Psoas muscle (tissue), 8 donors: ENCODE results near the gene BRD3. TPM values are rescaled to one million over a fixed set of nuclear protein-coding genes. Genes with fewer than 3 reads are reported as not detected.

Experiments
- ATAC-seq, 4 donors: fragments of 200-7000 bp; cut with Tn5 transposase; one replicate each; pipeline ENCODE4 v1.9.1; 2020; ENCODE audit warnings: moderate library complexity in 3 of 4, mild to moderate bottlenecking in 2 of 4
- DNase-seq, 2 donors: peaks; one replicate each; pipeline ENCODE4 v3.0.0-alpha.2; 2020
- H3K27ac ChIP-seq: fragments of 200-600 bp; one replicate; pipeline ENCODE4 v1.8.0; 2022
- H3K27me3 ChIP-seq, 3 donors: fragments of 200-600 bp in 1 of 3; one replicate each; pipeline versions ENCODE4 v1.6.1 to v1.8.0; 2013 to 2022; ENCODE audit warnings: low read length in 2 of 3, mild to moderate bottlenecking in 2 of 3, moderate library complexity in 1 of 3; ENCODE audit not compliant: insufficient read depth in 3 of 3
- H3K36me3 ChIP-seq, 2 donors: fragments of 200-600 bp in 1 of 2; one replicate each; pipeline versions ENCODE4 v1.6.1 to v1.8.0; 2013 to 2022; ENCODE audit warnings: low read depth in 1 of 2, mild to moderate bottlenecking in 1 of 2, moderate library complexity in 1 of 2; ENCODE audit not compliant: insufficient read depth in 1 of 2
- H3K4me1 ChIP-seq: fragments of 200-600 bp; one replicate; pipeline ENCODE4 v1.8.0; 2022
- H3K4me3 ChIP-seq: fragments of 200-600 bp; one replicate; pipeline ENCODE4 v1.8.0; 2022; ENCODE audit warnings: mild to moderate bottlenecking
- H3K9me3 ChIP-seq: fragments of 200-600 bp; one replicate; pipeline ENCODE4 v1.8.0; 2022
- WGBS, 3 donors: extraction: QIAGEN DNeasy Blood & Tissue Kit; methylation state at CpG; one replicate each; pipeline versions ENCODE4 v1.1.6 to v1.1.7; 2013; 5-methylcytosine and 5-hydroxymethylcytosine counted together
- intact Hi-C, 2 donors: fragments of 100-400 bp; cut with DNase I; formaldehyde crosslinking; loops; one replicate each; pipeline versions ENCODE4 v1.11.0 to v1.14.2; 2022
- polyA plus RNA-seq, 3 donors: library from polyadenylated mRNA; stranded (reverse); fragments of 200-250 nt; gene quantifications; one replicate each; pipeline ENCODE4 v1.2.3, GENCODE V29; 2013
- total RNA-seq, 4 donors: library from RNA; stranded (reverse); fragmentation: NEBNext Ultra II Directional in 2 of 4; extraction: Animal tissue kit (Norgen Biotek cat#: 25700) in 2 of 4; gene quantifications; one replicate each; pipeline versions ENCODE4 v1.2.1 to v1.2.4, GENCODE V29; 2021 to 2023
- TF ChIP-seq, protein P1 (sequence below): fragments of 200-600 bp; IDR thresholded peaks from one replicate; pipeline ENCODE4 v1.8.0; 2022; ENCODE audit warnings: antibody characterized with exemption
- donor health status: healthy with polysubstance abuse.
- donor health status: DM: no; HTN: no; CAD: no; lungs with moderate emphysema.
- donor health status: Bipolar disorder and iron deficiency.
- donor health status: healthy.
- donor health status: DM: yes; HTN: yes; CAD: no.
- donor health status: DM: no; HTN: no; CAD: no.
- donor health status: DM: no; HTN: no; CAD: no.
- donor health status: DM: yes; HTN: yes; CAD: no.

BRD3 gene
- total and polyA plus RNA-seq, 7 donors, result 7.5 to 28.2 (median 21.7) TPM

DNA sequence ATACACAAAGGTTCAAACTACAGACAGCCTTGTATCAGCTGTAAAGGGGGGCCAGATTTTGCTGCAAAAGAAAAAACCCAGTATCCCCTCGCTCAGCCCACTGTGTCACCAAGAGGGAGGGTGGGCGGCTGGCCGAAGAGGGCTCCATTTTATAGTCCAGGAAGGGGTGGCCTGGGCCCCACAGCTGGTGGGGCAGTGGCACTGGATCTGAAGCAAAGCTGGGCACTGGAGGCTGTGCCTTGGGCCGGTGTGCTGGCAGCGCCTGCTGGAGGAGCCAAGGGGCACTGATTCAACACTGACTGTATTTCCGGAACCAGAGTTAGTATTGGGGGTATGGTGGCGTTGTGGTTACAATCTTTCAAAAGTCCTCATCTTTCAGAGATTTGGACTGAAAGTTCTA is 9.1 kb downstream of the BRD3 start:
- H3K36me3 ChIP-seq, result no peaks in the 10 kb centered on the region
- intact Hi-C loops, result no loop called here
- H3K4me1 ChIP-seq, result peaks cover 96% of the 10 kb centered on the region
- TF ChIP-seq, protein P1, sequence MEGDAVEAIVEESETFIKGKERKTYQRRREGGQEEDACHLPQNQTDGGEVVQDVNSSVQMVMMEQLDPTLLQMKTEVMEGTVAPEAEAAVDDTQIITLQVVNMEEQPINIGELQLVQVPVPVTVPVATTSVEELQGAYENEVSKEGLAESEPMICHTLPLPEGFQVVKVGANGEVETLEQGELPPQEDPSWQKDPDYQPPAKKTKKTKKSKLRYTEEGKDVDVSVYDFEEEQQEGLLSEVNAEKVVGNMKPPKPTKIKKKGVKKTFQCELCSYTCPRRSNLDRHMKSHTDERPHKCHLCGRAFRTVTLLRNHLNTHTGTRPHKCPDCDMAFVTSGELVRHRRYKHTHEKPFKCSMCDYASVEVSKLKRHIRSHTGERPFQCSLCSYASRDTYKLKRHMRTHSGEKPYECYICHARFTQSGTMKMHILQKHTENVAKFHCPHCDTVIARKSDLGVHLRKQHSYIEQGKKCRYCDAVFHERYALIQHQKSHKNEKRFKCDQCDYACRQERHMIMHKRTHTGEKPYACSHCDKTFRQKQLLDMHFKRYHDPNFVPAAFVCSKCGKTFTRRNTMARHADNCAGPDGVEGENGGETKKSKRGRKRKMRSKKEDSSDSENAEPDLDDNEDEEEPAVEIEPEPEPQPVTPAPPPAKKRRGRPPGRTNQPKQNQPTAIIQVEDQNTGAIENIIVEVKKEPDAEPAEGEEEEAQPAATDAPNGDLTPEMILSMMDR, result peak; percentile 10
- no peaks in the 10 kb centered on the region for H3K27me3 ChIP-seq
- no peaks in the 10 kb centered on the region for H3K9me3 ChIP-seq
- WGBS, 3 donors, result 36 to 55% (median 45%) methylated on average over 7 of the region's 7 CpGs
- DNase-seq (peak in 1 of 2 donors; percentile 55), ATAC-seq (peak in 1 of 4 donors; percentile 17)
- no peak overlapping the region for H3K27ac ChIP-seq
- H3K4me3 ChIP-seq, result no peak overlapping the region

DNA sequence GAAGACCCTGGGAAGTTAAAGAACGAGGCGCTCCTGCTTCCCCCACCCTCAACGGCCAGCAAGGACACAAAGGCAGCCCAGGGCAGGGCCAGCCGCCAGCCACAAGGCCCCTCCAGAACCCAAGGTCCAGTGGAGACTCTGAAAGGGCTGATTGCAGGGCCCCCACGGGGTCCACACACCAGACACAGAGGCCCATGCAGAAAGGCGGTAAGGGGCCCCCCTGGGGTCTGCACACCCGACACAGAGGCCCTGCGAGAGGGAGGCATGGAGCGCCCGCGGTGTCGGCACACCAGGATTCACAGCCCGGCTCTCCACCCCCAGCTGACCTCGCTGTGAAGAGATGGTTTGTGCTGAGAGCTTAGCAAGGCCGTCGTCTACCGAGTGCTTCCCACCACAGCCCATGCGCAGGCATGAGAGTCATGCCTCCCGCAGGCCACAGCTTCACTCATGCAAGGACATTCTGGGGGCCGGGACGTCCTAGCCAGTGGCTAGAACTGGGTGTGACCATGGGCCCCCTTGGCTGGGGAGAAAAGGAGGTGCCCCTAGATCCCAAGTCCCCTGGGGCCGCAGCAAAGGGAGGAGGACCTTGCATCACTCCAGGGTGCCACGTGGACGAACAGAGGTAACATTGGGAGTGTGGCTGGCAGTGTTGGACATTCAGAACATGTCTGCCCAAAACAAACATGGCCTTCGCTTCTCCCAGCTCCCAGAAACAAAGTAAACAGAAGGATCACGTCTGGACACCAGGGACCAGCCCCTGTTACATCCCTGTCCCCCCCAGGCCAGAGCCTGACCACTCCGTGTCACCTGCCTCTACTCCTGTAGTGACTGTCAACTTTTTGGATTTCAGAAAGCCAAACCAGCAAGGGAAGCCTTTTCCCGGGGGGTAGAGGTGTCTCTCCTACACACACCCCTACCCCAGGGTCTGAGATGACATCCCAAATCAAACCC is 9.8 kb downstream of the BRD3 start:
- TF ChIP-seq, protein P1, result no peak
- Histone ChIP-seq H3K36me3 (peaks cover 0 to 3% of the 10 kb centered on the region in 2 donors), H3K4me3 (no peak overlapping the region), H3K27me3 (no peaks in the 10 kb centered on the region), H3K9me3 (no peaks in the 10 kb centered on the region), H3K4me1 (peaks cover 94% of the 10 kb centered on the region), H3K27ac (no peak overlapping the region)
- 72 to 80% (median 72%) methylated on average over 28 of the region's 28 CpGs for WGBS, 3 donors
- no peak for ATAC-seq
- peak in 1 of 2 donors; percentile 51 for DNase-seq
- intact Hi-C loops, result no loop called here

DNA sequence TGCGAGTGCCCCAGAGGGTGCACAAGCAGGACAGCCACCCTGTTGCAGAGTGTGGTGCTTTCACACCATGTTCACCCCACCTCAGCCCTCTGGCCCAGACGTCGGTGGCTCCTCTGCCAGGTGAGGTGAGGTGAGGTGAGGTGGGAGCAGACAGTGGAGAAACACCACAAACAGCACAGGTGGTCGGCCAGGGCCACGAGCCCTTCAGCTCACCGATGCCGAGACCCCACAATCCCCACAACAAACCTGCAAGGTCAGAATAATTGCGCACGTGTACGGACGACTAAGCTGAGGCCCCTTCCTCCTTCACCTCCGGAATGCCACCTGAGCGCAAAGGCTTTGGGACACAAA is 10.5 kb downstream of the BRD3 start:
- Histone ChIP-seq H3K9me3 (no peaks in the 10 kb centered on the region), H3K4me1 (peaks cover 86% of the 10 kb centered on the region), H3K36me3 (peaks cover 0 to 10% of the 10 kb centered on the region in 2 donors), H3K4me3 (no peak overlapping the region), H3K27me3 (no peaks in the 10 kb centered on the region), H3K27ac (peak overlapping the region; percentile 72)
- TF ChIP-seq, protein P1, result no peak
- intact Hi-C loops, result no loop called here
- WGBS, 3 donors, result 79 to 85% (median 81%) methylated on average over 13 of the region's 13 CpGs
- DNase-seq (peak in 1 of 2 donors; percentile 44), ATAC-seq (no peak)

DNA sequence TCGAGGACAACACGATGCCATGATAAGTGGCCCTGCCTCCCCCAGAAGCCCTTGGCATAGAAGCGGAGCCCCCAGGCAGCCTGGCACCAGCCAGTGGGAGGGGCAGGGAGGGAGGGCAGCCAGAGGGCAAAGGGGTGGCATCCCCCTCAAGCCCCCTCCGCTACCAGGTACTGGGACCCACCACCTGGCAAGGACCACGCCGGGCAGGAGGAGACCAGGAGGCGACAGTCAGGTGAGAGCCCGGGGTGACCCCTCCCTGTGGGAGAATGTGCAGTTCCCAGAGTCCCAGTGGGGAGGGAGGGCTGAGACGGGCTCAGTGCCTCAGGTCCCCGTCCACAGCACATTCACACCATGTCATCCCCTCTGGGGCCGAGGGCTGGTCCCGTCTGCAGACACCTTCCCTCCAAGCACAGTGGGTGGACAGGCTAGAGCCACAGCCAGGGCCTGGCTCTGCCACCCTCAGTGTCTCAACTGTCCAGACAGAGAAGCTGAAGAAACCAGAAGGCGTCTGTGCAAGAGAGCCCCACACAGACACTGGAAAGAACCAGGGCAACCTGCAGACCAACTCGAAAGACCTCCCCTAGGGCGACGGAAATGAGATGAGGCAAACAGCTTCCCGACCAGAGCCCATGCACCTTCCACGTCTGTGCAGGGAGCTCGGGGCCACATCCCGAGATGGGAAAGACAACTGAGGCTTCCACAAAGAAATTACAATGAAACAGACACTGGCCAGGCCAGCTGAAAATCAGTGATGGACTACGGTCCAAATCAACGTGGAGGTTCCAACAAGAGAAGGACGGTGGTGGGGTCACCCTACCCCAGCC is 11.1 kb downstream of the BRD3 start:
- intact Hi-C loops, result no loop called here
- ATAC-seq, result peak in 3 of 4 donors; percentile 6 to 10 (median 6)
- WGBS, 3 donors, result 46 to 64% (median 47%) methylated on average over 22 to 23 of the region's 23 CpGs
- TF ChIP-seq, protein P1, result no peak
- Histone ChIP-seq H3K4me1 (peaks cover 80% of the 10 kb centered on the region), H3K36me3 (peaks cover 0 to 16% of the 10 kb centered on the region in 2 donors), H3K4me3 (peak overlapping the region; percentile 28), H3K9me3 (no peaks in the 10 kb centered on the region), H3K27ac (peak overlapping the region; percentile 72), H3K27me3 (no peaks in the 10 kb centered on the region)
- DNase-seq, result peak in 1 of 2 donors; percentile 62
